GM19463 (cell line): Measurements from ENCODE around the gene LY6G5C.

Experiments
- ATAC-seq: cut with Tn5 transposase; IDR thresholded peaks from one replicate; pipeline ENCODE4 v1.9.1; 2021; ENCODE audit warnings: mild to moderate bottlenecking, moderate library complexity; ENCODE audit not compliant: unreplicated experiment

LY6G5C gene

GRCh38 chr6:31642798-31643570, 37.9 kb downstream of the LY6G5C start:
- no peak for ATAC-seq

- no peak for ATAC-seq
Measured at GRCh38 chr6:31641370-31641769, 39.5 kb downstream of the LY6G5C start.

- ATAC-seq: no peak
Measured at GRCh38 chr6:31640612-31641011, 40.3 kb downstream of the LY6G5C start.

GRCh38 chr6:31639449-31639861, 41.4 kb downstream of the LY6G5C start:
- ATAC-seq: no peak

- no peak for ATAC-seq
Measured at GRCh38 chr6:31639043-31639442, 41.8 kb downstream of the LY6G5C start.

- ATAC-seq: no peak
Measured at GRCh38 chr6:31636698-31637596, 43.9 kb downstream of the LY6G5C start.

- no peak for ATAC-seq
Measured at GRCh38 chr6:31634969-31635575, 45.8 kb downstream of the LY6G5C start.

GRCh38 chr6:31634131-31634530, 46.7 kb downstream of the LY6G5C start:
- ATAC-seq: no peak

GRCh38 chr6:31633447-31633846, 47.4 kb downstream of the LY6G5C start:
- no peak for ATAC-seq

- ATAC-seq: no peak
Measured at GRCh38 chr6:31632279-31632946, 48.5 kb downstream of the LY6G5C start.

GRCh38 chr6:31631681-31632278, 49.1 kb downstream of the LY6G5C start:
- no peak for ATAC-seq

GRCh38 chr6:31631209-31631608, 49.7 kb downstream of the LY6G5C start:
- ATAC-seq: no peak

- no peak for ATAC-seq
Measured at GRCh38 chr6:31630177-31630934, 50.5 kb downstream of the LY6G5C start.

GRCh38 chr6:31629014-31629413, 51.9 kb downstream of the LY6G5C start:
- no peak for ATAC-seq

- no peak for ATAC-seq
Measured at GRCh38 chr6:31627690-31628287, 53.1 kb downstream of the LY6G5C start.

GRCh38 chr6:31626952-31627351, 53.9 kb downstream of the LY6G5C start:
- no peak for ATAC-seq
